Sigmoid colon (tissue), 4 donors: Measurements from ENCODE around the gene CACNA1C.
"Not testable (repeated sequence)": the region's sequence is repeated elsewhere in the genome, so short reads cannot be mapped to it uniquely, and the experiment has no call there.

ENCODE experiments used
- EP300 ChIP-seq, 4 donors: sonication (generic); formaldehyde crosslinking; IDR thresholded peaks; one replicate each; pipeline ENCODE4 v1.6.1; 2017; ENCODE audit warnings: antibody characterized with exemption in 4 of 4
- POLR2A ChIP-seq, 2 donors: fragments of 450-650 bp; IDR thresholded peaks; one replicate each; pipeline ENCODE4 v1.6.1; 2016; ENCODE audit warnings: antibody characterized with exemption in 2 of 2, mild to moderate bottlenecking in 2 of 2, moderate library complexity in 2 of 2
- TF ChIP-seq, protein P1 (sequence below), 4 experiments: fragments of 450-650 bp in 3 of 4; fragments of 200-600 bp in 1 of 4; IDR thresholded peaks; one replicate each; pipeline ENCODE4 v1.5.1; 2016 to 2019; ENCODE audit warnings: antibody characterized with exemption in 4 of 4, mild to moderate bottlenecking in 3 of 4, moderate library complexity in 2 of 4

DNA sequence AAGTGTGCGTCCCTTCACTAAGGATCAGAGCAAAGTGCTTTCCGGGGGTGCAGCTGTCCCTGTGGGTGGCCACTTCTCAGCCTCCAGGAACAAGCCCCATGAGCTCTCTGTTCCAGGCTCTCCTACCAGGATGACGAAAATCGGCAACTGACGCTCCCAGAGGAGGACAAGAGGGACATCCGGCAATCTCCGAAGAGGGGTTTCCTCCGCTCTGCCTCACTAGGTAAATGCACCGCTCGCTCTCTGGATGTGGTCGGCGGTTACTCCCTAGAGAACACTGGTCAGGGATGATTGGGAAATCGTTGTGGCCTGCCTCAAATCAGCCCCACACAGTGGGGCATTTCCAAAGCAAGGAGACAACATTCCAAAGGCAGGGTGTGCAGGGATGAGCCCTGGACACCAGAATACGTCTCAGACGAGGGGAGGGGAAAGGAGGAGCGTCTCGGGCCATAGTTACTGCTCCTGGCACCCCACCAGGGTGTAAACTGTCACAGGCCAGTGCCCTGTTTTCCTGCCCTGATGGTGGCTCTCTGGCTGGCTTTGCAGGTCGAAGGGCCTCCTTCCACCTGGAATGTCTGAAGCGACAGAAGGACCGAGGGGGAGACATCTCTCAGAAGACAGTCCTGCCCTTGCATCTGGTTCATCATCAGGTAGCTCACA, 633.0 kb downstream of the CACNA1C start:
- TF ChIP-seq, protein P1, sequence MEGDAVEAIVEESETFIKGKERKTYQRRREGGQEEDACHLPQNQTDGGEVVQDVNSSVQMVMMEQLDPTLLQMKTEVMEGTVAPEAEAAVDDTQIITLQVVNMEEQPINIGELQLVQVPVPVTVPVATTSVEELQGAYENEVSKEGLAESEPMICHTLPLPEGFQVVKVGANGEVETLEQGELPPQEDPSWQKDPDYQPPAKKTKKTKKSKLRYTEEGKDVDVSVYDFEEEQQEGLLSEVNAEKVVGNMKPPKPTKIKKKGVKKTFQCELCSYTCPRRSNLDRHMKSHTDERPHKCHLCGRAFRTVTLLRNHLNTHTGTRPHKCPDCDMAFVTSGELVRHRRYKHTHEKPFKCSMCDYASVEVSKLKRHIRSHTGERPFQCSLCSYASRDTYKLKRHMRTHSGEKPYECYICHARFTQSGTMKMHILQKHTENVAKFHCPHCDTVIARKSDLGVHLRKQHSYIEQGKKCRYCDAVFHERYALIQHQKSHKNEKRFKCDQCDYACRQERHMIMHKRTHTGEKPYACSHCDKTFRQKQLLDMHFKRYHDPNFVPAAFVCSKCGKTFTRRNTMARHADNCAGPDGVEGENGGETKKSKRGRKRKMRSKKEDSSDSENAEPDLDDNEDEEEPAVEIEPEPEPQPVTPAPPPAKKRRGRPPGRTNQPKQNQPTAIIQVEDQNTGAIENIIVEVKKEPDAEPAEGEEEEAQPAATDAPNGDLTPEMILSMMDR (IDR thresholded peaks at IDR 0.05) = not testable (repeated sequence)
- not testable (repeated sequence) for TF ChIP-seq POLR2A, EP300 (IDR thresholded peaks at IDR 0.05)
